T-cell (primary cell): ENCODE measurements around the gene AMZ1. TPM values are rescaled to one million over a fixed set of nuclear protein-coding genes. Genes with fewer than 3 reads are reported as not detected.

Experiments used
- ATAC-seq, 4 experiments: fragments of 200-7000 bp in 3 of 4; fragments of 150-1000 bp in 1 of 4; cut with Tn5 transposase; replicated peaks in 1 of 4; 1 replicate in 3 of 4; 2 replicates in 1 of 4; pipeline ENCODE4 v1.10.0; 2021; ENCODE audit warnings: moderate library complexity in 3 of 4, mild to moderate bottlenecking in 2 of 4, moderate number of reproducible peaks in 1 of 4
- CTCF ChIA-PET, 2 donors: fragments of 300-600 bp; sonication (Branson Sonifier 250); formaldehyde crosslinking; loops; one replicate each; lab custom pipeline; 2022; ENCODE audit warnings: antibody characterized with exemption in 2 of 2; lab: Charles Lee
- POLR2A ChIA-PET, 2 donors: fragments of 300-600 bp; sonication (Branson Sonifier 250); formaldehyde crosslinking; loops; one replicate each; lab custom pipeline; 2022; ENCODE audit warnings: antibody characterized with exemption in 2 of 2; lab: Charles Lee
- DNase-seq, 35 experiments: peaks; one replicate each; pipeline versions ENCODE4 v3.0.0 to v3.0.0-alpha.2; 2013 to 2023
- H3K27ac ChIP-seq: one replicate; pipeline ENCODE4 v1.5.1; 2013; ENCODE audit warnings: low read length
- H3K27me3 ChIP-seq, 2 experiments: replicated peaks in 1 of 2; 1 replicate in 1 of 2; 2 replicates in 1 of 2; pipeline versions ENCODE4 v1.6.1 to v1.7.0; 2013; ENCODE audit warnings: low read length in 1 of 2, mixed read lengths in 1 of 2; ENCODE audit not compliant: control insufficient read depth in 2 of 2, insufficient read depth in 2 of 2; ENCODE audit errors: extremely low read depth in 1 of 2
- H3K36me3 ChIP-seq, 2 donors: 1 replicate in 1 of 2; 2 replicates in 1 of 2; pipeline versions ENCODE4 v1.6.1 to v1.7.0; 2013; ENCODE audit warnings: low read length in 1 of 2; ENCODE audit not compliant: control insufficient read depth in 2 of 2, insufficient read depth in 1 of 2; ENCODE audit errors: extremely low read depth in 1 of 2
- H3K4me1 ChIP-seq, 2 experiments: 1 replicate in 1 of 2; 2 replicates in 1 of 2; pipeline versions ENCODE4 v1.6.1 to v1.7.0; 2013; ENCODE audit warnings: low read length in 2 of 2, mixed read lengths in 1 of 2; ENCODE audit not compliant: insufficient read depth in 2 of 2, control insufficient read depth in 1 of 2; ENCODE audit errors: extremely low read depth in 1 of 2
- H3K4me3 ChIP-seq, 2 donors: 1 replicate in 1 of 2; 2 replicates in 1 of 2; pipeline versions ENCODE4 v1.5.1 to v1.7.0; 2013; ENCODE audit warnings: mild to moderate bottlenecking in 2 of 2, low read length in 1 of 2, moderate library complexity in 1 of 2; ENCODE audit not compliant: control insufficient read depth in 1 of 2; ENCODE audit errors: extremely low read depth in 1 of 2
- H3K9me3 ChIP-seq: 2 replicates; pipeline ENCODE4 v1.7.0; 2013
- H3K27ac Mint-ChIP-seq, 2 donors: one replicate each; pipeline ENCODE4 v1.8.0; 2020 to 2021; ENCODE audit warnings: mild to moderate bottlenecking in 2 of 2, mixed read lengths in 2 of 2
- H3K27me3 Mint-ChIP-seq, 2 donors: one replicate each; pipeline ENCODE4 v1.8.0; 2021 to 2022; ENCODE audit warnings: mixed read lengths in 2 of 2
- H3K36me3 Mint-ChIP-seq: one replicate; pipeline ENCODE4 v1.8.0; 2021; ENCODE audit warnings: mixed read lengths
- H3K4me1 Mint-ChIP-seq, 3 donors: one replicate each; pipeline ENCODE4 v1.8.0; 2020 to 2022; ENCODE audit warnings: mixed read lengths in 3 of 3, mild to moderate bottlenecking in 1 of 3
- H3K4me3 Mint-ChIP-seq, 3 donors: one replicate each; pipeline ENCODE4 v1.8.0; 2020 to 2022; ENCODE audit warnings: mild to moderate bottlenecking in 3 of 3, mixed read lengths in 3 of 3, moderate library complexity in 3 of 3
- H3K9me3 Mint-ChIP-seq, 3 donors: one replicate each; pipeline ENCODE4 v1.8.0; 2020 to 2022; ENCODE audit warnings: mixed read lengths in 3 of 3
- WGBS: methylation state at CpG from one replicate; pipeline ENCODE4 v1.1.5; 2013; ENCODE audit warnings: missing lambda C conversion rate; ENCODE audit not compliant: insufficient coverage; 5-methylcytosine and 5-hydroxymethylcytosine counted together
- total RNA-seq, 35 experiments: library from RNA in 6 of 35; stranded (reverse) in 6 of 35; fragments of 120-200 nt in 1 of 35; gene quantifications; one replicate each; pipeline versions ENCODE4 v1.2.1 to v1.2.4 and lab custom pipeline; 2013 to 2026

The AMZ1 gene, protein sequence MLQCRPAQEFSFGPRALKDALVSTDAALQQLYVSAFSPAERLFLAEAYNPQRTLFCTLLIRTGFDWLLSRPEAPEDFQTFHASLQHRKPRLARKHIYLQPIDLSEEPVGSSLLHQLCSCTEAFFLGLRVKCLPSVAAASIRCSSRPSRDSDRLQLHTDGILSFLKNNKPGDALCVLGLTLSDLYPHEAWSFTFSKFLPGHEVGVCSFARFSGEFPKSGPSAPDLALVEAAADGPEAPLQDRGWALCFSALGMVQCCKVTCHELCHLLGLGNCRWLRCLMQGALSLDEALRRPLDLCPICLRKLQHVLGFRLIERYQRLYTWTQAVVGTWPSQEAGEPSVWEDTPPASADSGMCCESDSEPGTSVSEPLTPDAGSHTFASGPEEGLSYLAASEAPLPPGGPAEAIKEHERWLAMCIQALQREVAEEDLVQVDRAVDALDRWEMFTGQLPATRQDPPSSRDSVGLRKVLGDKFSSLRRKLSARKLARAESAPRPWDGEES
- total RNA-seq (under 1 TPM; 0.09 to 0.79 (median 0.30) TPM), total RNA-seq (lab: John Stamatoyannopoulos, UW) (0.05 to 9.5 (median 0.90) reads per million in 29 experiments)
- total RNA-seq (2013): 0.18 TPM

DNA sequence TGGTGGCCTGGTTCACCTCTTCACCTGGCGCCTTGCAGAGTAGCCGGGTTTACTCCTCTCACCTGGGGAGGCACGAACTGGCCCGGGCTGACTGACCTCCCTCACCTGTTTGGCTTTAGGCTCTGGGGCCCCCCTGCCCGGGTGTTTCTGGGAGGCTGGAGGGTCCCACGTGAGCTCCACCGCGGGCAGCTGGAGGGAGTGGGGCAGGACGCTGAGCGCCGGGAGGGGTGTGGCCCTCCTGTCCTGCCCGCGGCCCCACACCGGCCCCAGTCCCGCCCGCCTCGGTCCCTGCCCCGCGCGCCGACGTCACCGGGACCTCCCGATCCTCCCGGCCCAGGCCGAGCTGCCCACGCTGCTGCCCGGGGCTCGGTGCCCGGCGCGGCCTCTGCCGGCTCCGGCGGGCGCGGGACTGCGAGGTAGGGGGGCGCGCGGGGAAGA lies at the start of gene AMZ1:
Gene AMZ1 (plus strand): TSS at position 322 of the 438 bp plus-strand sequence. CDS start 12,250 bp downstream, outside the sequence.
- no peak for DNase-seq
- Histone ChIP-seq H3K27me3 (peaks cover 0 to 70% of the 10 kb centered on the region in 2 experiments), H3K4me3 (no peak within 1 kb of the TSS), H3K4me1 (peaks cover 0 to 29% of the 10 kb centered on the region in 2 experiments), H3K27ac (no peak within 1 kb of the TSS), H3K36me3 (no peaks in the 10 kb centered on the region), H3K9me3 (no peaks in the 10 kb centered on the region)
- CTCF ChIA-PET: no interaction called here
- 6% methylated on average over 40 of the region's 41 CpGs for WGBS
- ATAC-seq: no peak
- Mint-ChIP-seq H3K27ac (peak within 1 kb of the TSS in 1 of 2 donors; percentile 57), H3K4me1 (peaks cover 5 to 12% (median 11%) of the 10 kb centered on the region in 3 donors), H3K27me3 (peaks cover 29 to 46% of the 10 kb centered on the region in 2 donors), H3K36me3 (no peaks in the 10 kb centered on the region), H3K9me3 (no peaks in the 10 kb centered on the region), H3K4me3 (peak within 1 kb of the TSS; percentile 1 to 36 (median 30))
- POLR2A ChIA-PET: no interaction called here

DNA sequence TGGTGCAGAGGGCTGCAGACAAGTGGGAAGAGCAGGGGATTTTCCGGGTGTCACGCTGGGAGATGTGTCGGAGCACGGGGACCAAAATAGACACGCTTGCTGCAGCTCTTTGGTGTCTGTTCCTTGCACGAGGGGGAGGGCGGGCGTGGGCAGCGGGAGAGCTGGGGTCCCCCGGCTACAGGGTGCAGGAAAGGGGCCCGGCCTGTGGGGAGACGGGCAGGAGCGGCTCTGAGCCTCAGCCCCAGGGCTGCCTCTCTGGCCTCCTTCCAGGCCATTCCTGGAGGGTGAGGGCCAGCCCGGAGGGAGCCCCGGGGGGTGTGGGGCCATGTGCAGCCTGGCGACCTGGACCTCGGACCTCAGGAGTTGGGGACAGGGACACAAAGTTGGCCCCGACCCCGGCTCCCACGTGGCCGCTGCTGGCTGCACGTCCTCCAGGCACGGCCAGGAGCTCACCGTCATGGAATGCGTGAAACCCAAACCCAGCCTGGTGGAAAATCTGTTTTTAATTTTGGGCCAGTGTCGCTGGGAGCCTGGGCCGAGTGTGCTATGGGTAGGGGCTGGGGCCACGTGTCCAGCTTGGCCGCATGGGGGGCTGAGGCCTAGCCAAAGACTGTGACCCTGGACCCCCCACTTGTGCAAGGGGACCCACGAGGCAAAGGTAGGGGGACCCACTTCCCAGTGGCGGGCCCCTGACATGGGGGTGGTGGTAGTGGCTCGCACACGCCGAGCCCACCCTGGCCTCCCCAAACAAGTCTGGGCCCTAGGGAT lies 49.6 kb upstream of the AMZ1 start:
- Histone ChIP-seq H3K4me1 (peaks cover 2 to 9% of the 10 kb centered on the region in 2 experiments), H3K36me3 (peaks cover 0 to 15% of the 10 kb centered on the region in 2 donors), H3K9me3 (no peaks in the 10 kb centered on the region), H3K4me3 (no peak overlapping the region), H3K27ac (no peak overlapping the region), H3K27me3 (peaks cover 0 to under 1% of the 10 kb centered on the region in 2 experiments)
- ATAC-seq (no peak), DNase-seq (no peak)
- POLR2A ChIA-PET: no interaction called here
- no peak overlapping the region for H3K27ac Mint-ChIP-seq
- H3K9me3 Mint-ChIP-seq: no peaks in the 10 kb centered on the region
- no peaks in the 10 kb centered on the region for H3K36me3 Mint-ChIP-seq
- peaks cover 8 to 13% (median 11%) of the 10 kb centered on the region in 3 donors for H3K4me1 Mint-ChIP-seq
- WGBS: 94% methylated on average over 28 of the region's 34 CpGs
- no peaks in the 10 kb centered on the region for H3K27me3 Mint-ChIP-seq
- no peak overlapping the region for H3K4me3 Mint-ChIP-seq
- CTCF ChIA-PET: interaction anchor here in 1 of 2 donors (0.6 kb wide), 1 partner anchor 259 kb away, joined by 4 read pairs; no protein-coding TSS in a partner anchor

DNA sequence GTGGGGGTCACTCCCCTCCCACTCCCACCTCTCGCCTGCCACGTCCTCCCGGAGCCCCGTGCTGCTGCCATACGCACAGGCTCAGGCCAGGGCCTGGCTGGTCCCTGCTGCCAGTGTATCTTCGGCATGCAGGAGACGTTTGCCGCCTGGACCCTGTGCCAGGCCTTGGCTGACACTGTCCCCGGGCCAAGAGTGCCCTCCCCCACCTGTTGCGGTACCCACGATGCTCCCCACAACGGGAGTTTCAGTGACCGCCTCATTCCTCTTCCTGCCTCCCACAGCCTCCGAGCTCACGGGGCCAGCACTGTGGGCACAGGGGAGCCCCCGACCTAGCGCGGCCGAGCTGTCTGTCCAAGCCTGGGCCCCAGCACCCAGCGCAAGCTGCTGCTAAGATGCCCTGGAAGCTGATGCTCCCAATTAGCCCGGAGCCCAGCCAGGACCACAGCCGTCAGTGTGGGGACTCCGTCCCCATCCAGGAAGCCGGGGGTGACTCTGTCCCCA lies 48.8 kb upstream of the AMZ1 start:
- DNase-seq (no peak), ATAC-seq (no peak)
- Mint-ChIP-seq H3K27me3 (no peaks in the 10 kb centered on the region), H3K27ac (no peak overlapping the region), H3K4me1 (peaks cover 0 to 17% (median 11%) of the 10 kb centered on the region in 3 donors), H3K36me3 (no peaks in the 10 kb centered on the region), H3K4me3 (no peak overlapping the region), H3K9me3 (no peaks in the 10 kb centered on the region)
- Histone ChIP-seq H3K9me3 (no peaks in the 10 kb centered on the region), H3K36me3 (peaks cover 0 to 13% of the 10 kb centered on the region in 2 donors), H3K4me1 (peaks cover 0 to 8% of the 10 kb centered on the region in 2 experiments), H3K27me3 (no peaks in the 10 kb centered on the region), H3K27ac (no peak overlapping the region), H3K4me3 (no peak overlapping the region)
- ChIA-PET CTCF (no interaction called here), POLR2A (no interaction called here)
- 88% methylated on average over 19 of the region's 24 CpGs for WGBS

DNA sequence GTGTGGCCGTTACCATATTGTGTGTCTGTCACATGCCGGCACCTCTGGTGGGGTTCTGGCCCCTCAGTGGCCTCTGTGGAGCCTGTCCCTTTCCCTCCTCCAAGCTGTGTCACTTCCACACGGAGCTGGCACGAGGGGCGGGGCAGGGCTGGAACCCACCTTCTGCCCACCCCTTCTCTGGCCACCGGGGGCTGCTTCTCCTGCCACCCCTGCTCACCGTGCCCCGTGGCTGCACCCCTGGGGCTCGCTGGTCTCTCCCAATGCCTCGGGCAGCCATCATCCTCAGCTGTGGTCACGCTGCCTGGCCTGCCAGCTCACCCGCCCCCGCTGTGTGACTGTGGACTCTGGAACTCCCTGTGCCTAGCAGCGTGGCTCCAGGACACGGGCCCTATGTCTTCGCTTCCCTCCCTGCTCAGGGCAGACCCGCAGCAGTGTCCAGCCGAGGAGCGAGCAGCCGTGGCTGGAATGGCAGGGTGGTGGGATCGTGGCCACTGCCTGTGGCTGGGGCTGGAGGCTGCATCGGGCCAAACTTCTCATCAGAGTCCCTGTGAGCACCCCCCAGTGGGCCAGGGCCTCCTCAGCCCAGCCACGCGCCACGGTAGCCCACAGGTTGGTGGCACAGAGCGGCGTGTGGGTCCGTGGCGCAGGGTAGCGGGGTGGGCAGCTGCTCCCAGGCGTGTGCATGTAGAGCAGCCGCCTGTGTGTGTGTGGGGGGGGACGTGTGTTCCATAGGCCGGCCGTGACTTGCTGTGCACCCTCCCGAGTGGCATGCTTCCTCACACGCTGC lies 48.1 kb upstream of the AMZ1 start:
- WGBS: 94% methylated on average over 26 of the region's 37 CpGs
- no peak for DNase-seq
- Histone ChIP-seq H3K36me3 (peaks cover 0 to 13% of the 10 kb centered on the region in 2 donors), H3K27me3 (no peaks in the 10 kb centered on the region), H3K27ac (no peak overlapping the region), H3K4me1 (peaks cover 0 to 14% of the 10 kb centered on the region in 2 experiments), H3K4me3 (no peak overlapping the region), H3K9me3 (no peaks in the 10 kb centered on the region)
- no peaks in the 10 kb centered on the region for H3K9me3 Mint-ChIP-seq
- no peaks in the 10 kb centered on the region for H3K36me3 Mint-ChIP-seq
- peaks cover 6 to 23% (median 18%) of the 10 kb centered on the region in 3 donors for H3K4me1 Mint-ChIP-seq
- ChIA-PET CTCF (no interaction called here), POLR2A (no interaction called here)
- H3K27me3 Mint-ChIP-seq: no peaks in the 10 kb centered on the region
- H3K4me3 Mint-ChIP-seq: no peak overlapping the region
- H3K27ac Mint-ChIP-seq: no peak overlapping the region
- ATAC-seq: no peak

DNA sequence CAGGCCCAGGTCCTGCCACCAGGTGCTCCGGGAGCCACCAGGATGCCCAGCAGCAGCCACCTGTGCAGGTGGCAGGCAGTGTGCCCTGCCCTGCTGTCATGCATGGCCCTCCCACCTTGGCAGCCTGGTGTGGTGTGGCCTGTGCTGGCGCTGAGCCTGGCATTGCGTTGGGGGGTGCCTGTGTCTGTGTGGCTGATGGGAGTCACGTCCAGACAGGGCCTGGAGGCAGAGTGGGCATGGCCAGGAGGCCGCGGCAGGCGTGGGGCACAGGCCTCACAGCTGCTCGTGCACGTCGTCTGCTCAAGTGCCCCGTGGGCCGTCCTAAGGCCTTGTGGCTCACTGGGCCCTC lies 47.5 kb upstream of the AMZ1 start:
- H3K4me1 Mint-ChIP-seq: peaks cover 12 to 29% (median 22%) of the 10 kb centered on the region in 3 donors
- H3K4me3 ChIP-seq: no peak overlapping the region
- H3K4me3 Mint-ChIP-seq: no peak overlapping the region
- peaks cover 2 to 19% of the 10 kb centered on the region in 2 experiments for H3K4me1 ChIP-seq
- no peaks in the 10 kb centered on the region for H3K27me3 Mint-ChIP-seq
- ChIA-PET POLR2A (no interaction called here), CTCF (no interaction called here)
- no peak overlapping the region for H3K27ac Mint-ChIP-seq
- H3K27ac ChIP-seq: no peak overlapping the region
- H3K27me3 ChIP-seq: no peaks in the 10 kb centered on the region
- H3K9me3 ChIP-seq: no peaks in the 10 kb centered on the region
- DNase-seq (no peak), ATAC-seq (no peak)
- 96% methylated on average over 10 of the region's 12 CpGs for WGBS
- H3K9me3 Mint-ChIP-seq: no peaks in the 10 kb centered on the region
- peaks cover 0 to 13% of the 10 kb centered on the region in 2 donors for H3K36me3 ChIP-seq
- no peaks in the 10 kb centered on the region for H3K36me3 Mint-ChIP-seq
